BJ (cell line): ENCODE measurements around the gene RCOR3. TPM values are rescaled to one million over a fixed set of nuclear protein-coding genes. Genes with fewer than 3 reads are reported as not detected.
"Not testable (repeated sequence)": the region's sequence is repeated elsewhere in the genome, so short reads cannot be mapped to it uniquely, and the experiment has no call there.

Experiments
- CTCF ChIA-PET: fragments of 350-600 bp; formaldehyde crosslinking; extraction: SDS; loops from one replicate; lab custom pipeline; 2021; ENCODE audit warnings: antibody characterized with exemption, inconsistent platforms; lab: Yijun Ruan, JAX
- POLR2A ChIA-PET: fragments of 300-600 bp; sonication (Branson Sonifier 250); formaldehyde crosslinking; extraction: SDS; loops from one replicate; lab custom pipeline; 2021; ENCODE audit warnings: antibody characterized with exemption; lab: Charles Lee
- DNase-seq: peaks from one replicate; pipeline ENCODE4 v3.0.0-alpha.2; 2011; ENCODE audit warnings: low read depth
- H3K27me3 ChIP-seq: 2 replicates; pipeline ENCODE4 v1.6.0; 2011; ENCODE audit warnings: low read length; ENCODE audit not compliant: control insufficient read depth, insufficient read depth
- H3K36me3 ChIP-seq: 2 replicates; pipeline ENCODE4 v1.5.1; 2011; ENCODE audit warnings: low read length; ENCODE audit not compliant: control insufficient read depth, insufficient read depth
- H3K4me3 ChIP-seq: 2 replicates; pipeline ENCODE4 v1.5.1; 2011; ENCODE audit warnings: low read depth, mild to moderate bottlenecking, control low read depth, low read length
- polyA plus RNA-seq: library from polyadenylated mRNA; depleted of rRNA; stranded (reverse); fragments of >200 nt; gene quantifications from 2 replicates; pipeline ENCODE4 v1.2.3, GENCODE V29; 2011
- TF ChIP-seq, protein P1 (sequence below): IDR thresholded peaks from 2 replicates; pipeline ENCODE4 v1.5.1; 2011; ENCODE audit warnings: low read depth, mild to moderate bottlenecking, control low read depth, inconsistent platforms, low read length, moderate library complexity; ENCODE audit not compliant: insufficient read depth

The RCOR3 gene
- polyA plus RNA-seq, 1 experiment = 27.7 TPM

DNA sequence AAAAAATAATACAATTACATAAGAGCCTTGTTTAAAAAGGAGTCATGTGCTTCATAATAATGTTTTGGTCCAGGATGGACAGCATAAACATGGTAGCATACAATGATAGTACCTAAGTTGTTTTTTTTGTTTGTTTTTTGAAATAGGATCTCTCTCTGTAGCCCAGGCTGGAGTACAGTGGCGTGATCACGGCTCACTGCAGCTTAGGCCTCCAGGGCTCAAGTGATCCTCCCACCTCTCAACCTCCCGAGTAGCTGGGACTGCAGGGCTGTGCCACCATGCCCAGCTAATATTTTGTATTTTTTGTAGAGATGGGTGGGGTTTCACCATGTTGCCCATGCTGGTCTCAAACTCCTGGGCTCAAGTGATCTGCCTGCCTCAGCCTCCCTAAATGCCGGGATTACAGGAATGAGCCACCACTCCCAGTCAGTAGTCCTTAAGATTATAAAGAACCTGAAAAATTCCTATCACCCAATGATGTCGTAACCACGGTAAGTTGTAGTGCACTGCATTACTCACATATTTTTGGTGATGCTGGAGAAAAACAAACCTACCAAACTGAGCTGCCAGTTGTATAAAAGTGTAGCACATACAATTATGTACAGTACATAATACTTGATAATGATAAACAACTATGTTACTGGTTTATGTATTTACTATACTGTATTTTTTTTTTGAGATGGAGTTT is 22.4 kb upstream of the RCOR3 start:
- no peak for DNase-seq
- no peaks in the 10 kb centered on the region for H3K27me3 ChIP-seq
- CTCF ChIA-PET = no interaction called here
- POLR2A ChIA-PET = no interaction called here
- TF ChIP-seq, protein P1, sequence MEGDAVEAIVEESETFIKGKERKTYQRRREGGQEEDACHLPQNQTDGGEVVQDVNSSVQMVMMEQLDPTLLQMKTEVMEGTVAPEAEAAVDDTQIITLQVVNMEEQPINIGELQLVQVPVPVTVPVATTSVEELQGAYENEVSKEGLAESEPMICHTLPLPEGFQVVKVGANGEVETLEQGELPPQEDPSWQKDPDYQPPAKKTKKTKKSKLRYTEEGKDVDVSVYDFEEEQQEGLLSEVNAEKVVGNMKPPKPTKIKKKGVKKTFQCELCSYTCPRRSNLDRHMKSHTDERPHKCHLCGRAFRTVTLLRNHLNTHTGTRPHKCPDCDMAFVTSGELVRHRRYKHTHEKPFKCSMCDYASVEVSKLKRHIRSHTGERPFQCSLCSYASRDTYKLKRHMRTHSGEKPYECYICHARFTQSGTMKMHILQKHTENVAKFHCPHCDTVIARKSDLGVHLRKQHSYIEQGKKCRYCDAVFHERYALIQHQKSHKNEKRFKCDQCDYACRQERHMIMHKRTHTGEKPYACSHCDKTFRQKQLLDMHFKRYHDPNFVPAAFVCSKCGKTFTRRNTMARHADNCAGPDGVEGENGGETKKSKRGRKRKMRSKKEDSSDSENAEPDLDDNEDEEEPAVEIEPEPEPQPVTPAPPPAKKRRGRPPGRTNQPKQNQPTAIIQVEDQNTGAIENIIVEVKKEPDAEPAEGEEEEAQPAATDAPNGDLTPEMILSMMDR = no peak
- H3K4me3 ChIP-seq = no peak overlapping the region
- no peaks in the 10 kb centered on the region for H3K36me3 ChIP-seq

- Histone ChIP-seq H3K4me3 (no peak overlapping the region), H3K36me3 (no peaks in the 10 kb centered on the region), H3K27me3 (no peaks in the 10 kb centered on the region)
- POLR2A ChIA-PET = no interaction called here
- TF ChIP-seq, protein P1 = no peak
- CTCF ChIA-PET = interaction anchor here (1.8 kb wide), 1 partner anchor 20 kb away, joined by 7 read pairs; the partner anchor contains the start of gene RCOR3
- DNase-seq = no peak
These were observed 21.6 kb upstream of the RCOR3 start for GRCh38 chr1:211237579-211237978.

DNA sequence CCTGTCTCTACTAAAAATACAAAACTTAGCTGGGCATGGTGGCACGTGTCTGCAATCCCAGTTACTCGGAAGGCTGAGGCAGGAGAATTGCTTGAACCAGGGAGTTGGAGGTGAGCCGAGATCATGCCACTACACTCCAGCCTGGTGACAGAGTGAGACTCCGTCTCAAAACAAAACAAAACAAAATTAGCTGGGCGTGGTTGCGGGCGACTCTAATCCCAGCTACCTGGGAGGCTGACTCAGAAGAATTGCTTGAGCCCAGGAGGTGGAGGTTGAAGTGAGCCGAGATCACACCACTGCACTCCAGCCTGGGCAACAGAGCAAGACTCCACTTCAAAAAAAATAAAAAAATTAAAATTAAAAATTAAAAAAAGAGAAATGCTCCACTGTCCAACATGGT is 18.6 kb upstream of the RCOR3 start:
- H3K27me3 ChIP-seq, CTCF ChIA-PET, POLR2A ChIA-PET: not testable (repeated sequence)

DNA sequence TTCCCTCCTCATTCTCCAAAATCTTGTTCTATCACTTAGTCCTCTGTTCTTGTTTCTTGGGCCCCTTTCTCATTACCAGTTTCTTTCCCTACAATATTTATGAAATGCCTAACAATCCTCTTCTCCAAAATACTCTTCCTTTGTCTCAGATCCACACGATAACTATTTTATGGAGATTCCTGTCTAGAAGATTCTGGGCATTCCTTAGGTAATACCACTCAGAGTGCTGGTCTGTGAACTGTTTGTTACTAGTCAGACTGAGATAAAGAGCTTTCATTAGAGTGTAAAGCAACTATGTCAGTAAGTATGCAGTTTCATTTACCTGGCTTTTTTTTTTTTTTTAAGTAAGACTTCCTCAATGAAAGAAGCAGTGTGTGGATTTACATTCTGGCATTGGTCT is 18.1 kb upstream of the RCOR3 start:
- DNase-seq = no peak
- POLR2A ChIA-PET = no interaction called here
- CTCF ChIA-PET = no interaction called here
- no peaks in the 10 kb centered on the region for H3K27me3 ChIP-seq
- H3K4me3 ChIP-seq = no peak overlapping the region
- TF ChIP-seq, protein P1 = no peak
- no peaks in the 10 kb centered on the region for H3K36me3 ChIP-seq

More for the DNA sequence above, 18.6 kb upstream of the RCOR3 start:
- H3K36me3 ChIP-seq, DNase-seq, H3K4me3 ChIP-seq: not testable (repeated sequence)

- H3K36me3 ChIP-seq, CTCF ChIA-PET, DNase-seq, H3K4me3 ChIP-seq, POLR2A ChIA-PET, H3K27me3 ChIP-seq: not testable (repeated sequence)
These were observed 15.5 kb upstream of the RCOR3 start for GRCh38 chr1:211243639-211244038.

GRCh38 chr1:211246583-211246982 is 12.6 kb upstream of the RCOR3 start:
- H3K36me3 ChIP-seq, H3K27me3 ChIP-seq, DNase-seq, CTCF ChIA-PET, POLR2A ChIA-PET, H3K4me3 ChIP-seq: not testable (repeated sequence)

DNA sequence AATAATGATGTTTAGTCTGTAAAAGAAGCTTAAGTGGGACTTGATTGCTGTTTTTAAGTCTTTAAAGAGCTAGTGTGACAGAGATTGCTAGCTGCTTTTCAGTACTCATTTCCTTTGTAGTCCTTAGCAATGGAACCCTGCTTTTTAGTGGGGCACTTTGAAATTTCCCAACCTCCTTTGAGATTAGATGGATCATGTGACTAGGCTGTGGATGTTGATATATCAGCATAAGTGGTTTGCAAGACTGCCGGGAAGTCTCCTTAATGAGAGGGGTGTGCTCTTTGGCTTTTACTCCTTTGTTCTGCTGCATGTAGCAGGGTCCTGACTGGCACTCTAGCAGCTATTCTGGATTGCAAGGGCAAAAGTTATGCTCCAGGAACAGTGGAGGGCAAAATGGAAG is 11.2 kb upstream of the RCOR3 start:
- H3K4me3 ChIP-seq = no peak overlapping the region
- ChIA-PET CTCF (interaction anchor here (0.6 kb wide), 1 partner anchor 15 kb away, joined by 3 read pairs; no protein-coding TSS in a partner anchor), POLR2A (interaction anchor here (0.5 kb wide), 1 partner anchor 10 kb away, joined by 5 read pairs; no protein-coding TSS in a partner anchor)
- H3K36me3 ChIP-seq = no peaks in the 10 kb centered on the region
- TF ChIP-seq, protein P1 = no peak
- H3K27me3 ChIP-seq = no peaks in the 10 kb centered on the region
- DNase-seq = no peak

GRCh38 chr1:211249611-211250010 is 9.6 kb upstream of the RCOR3 start:
- H3K36me3 ChIP-seq, POLR2A ChIA-PET, H3K27me3 ChIP-seq, DNase-seq, H3K4me3 ChIP-seq: not testable (repeated sequence)
- CTCF ChIA-PET = interaction anchor here (0.7 kb wide), 1 partner anchor 8 kb away, joined by 3 read pairs; no protein-coding TSS in a partner anchor
